Measurements from ENCODE around the gene NDOR1.
A peak's percentile ranks its signal among the peaks of the same experiment; 100 is the strongest.

NDOR1 gene

DNA sequence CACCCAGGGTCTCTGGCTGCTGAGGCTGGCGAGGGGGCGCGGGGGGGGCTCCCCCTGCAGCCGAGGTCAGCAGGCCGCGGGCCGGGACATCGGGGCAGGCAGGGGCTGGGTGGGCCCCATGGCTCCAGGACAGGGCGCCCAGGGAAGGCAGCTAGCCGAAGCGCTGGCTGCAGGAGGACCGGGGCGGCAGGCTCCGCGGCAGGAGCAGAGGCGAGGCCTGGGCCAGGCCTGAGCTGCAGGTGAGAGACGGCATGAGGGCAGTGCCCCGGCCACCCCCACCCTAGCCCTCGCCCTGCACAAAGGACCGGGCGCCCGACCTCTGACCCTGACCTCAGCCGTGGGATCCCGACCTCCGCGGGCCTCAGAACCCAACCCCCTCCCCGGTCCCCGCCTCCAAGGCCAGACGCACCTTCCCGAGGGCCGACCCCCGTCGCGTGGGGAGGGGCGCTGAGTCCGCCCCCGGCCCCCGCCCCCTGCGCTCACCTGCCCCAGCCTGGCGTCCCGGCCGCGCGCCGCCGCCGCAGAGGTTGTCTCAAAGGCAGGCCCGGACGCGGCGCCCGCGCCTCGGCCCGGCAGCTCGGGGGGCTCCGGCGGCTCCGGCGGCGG, 16.1 kb downstream of the NDOR1 start:
- DNase-seq = no peak

DNA sequence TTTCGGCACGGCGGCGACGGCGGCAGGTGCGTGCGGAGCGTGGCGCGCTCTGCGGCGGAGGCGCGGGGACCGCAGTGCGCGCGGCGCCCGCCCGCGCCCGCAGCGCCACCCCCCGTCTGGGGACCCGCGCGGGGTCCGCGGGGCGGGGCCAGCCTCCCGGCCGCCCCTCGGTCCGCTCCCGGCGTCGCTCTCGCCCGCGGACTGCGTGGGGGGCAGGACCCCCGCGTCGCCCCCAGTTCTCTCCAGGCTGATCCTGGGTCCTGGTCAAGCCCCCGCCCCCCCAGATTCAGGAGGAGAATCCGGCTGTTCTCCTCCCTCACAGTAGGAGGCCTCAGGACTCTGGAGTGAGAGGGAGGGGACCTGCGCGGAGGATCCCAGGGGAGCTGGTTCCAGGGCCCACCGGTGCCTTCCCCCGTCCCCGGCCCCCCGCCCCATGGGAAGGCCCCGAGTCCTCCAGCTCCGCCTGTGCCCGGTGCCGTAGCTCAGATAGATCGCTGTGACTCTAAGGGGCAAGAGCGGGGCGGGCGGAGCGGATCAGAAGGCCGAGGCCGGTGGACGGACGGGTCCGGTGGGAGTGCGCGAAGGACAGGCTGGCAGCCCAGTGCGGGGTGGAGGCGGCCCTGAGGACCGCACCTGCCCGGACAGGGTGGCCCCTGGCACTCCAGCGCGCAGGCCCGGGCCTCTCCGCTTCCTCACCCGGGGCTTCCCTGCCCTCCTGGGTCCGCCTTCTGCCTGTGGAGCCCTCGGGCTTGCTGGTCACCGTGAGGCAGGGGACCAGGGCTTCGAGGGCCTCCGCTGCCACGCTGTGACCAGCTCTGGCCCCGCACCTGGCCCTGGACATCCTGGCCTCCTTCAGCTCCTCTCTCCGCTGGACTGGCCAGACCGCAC, 16.9 kb downstream of the NDOR1 start, which contains the start of gene RNF208:
TSS of gene RNF208 (minus strand) at position 51 of the 888 bp plus-strand sequence. CDS start 1,028 bp downstream, outside the sequence.
- no peak for DNase-seq

DNA sequence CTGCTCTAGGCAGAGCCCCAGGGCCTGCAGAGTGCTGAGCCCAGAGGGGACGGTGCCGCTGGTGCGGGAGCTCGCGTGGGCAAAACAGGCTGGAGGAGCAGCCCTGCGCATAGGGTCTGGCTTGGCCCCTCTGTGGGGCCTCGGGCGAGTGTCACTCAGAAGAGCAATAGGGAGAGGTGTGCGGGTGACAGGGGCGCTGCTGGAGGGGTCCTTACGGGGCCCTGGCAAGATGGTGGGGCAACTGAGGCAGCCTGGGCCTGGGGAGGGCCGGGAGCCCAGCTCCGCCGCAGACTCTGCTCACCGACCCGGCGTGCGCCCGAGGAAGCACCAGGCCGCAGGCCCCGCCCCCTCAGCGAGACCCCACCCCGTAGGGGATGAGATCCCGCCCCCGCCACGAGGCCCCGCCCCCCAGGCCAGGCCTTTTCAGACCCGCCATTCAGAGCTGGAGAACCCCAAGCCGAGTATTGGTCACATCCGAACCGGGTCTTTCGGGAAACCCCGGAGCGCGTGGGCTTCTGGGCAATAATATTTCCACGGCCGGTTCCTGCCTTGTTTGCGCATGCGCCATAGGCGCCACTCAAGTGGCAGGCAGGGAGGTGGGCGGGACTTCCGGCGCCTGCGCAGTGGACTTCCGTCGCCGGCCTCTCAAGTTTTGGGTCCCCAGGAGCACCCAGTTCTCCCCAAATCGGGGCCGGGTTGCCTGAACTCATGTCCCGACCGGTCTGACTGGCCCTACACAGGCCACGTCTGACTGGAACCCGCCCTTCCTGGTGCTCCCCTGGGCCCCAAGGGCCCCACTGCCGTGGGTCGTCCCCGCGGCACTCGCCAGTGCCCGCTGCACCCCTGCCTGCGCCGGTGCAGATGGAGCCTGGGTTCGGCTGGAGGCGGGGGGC, 17.8 kb downstream of the NDOR1 start:
- DNase-seq = peak; percentile 97

DNA sequence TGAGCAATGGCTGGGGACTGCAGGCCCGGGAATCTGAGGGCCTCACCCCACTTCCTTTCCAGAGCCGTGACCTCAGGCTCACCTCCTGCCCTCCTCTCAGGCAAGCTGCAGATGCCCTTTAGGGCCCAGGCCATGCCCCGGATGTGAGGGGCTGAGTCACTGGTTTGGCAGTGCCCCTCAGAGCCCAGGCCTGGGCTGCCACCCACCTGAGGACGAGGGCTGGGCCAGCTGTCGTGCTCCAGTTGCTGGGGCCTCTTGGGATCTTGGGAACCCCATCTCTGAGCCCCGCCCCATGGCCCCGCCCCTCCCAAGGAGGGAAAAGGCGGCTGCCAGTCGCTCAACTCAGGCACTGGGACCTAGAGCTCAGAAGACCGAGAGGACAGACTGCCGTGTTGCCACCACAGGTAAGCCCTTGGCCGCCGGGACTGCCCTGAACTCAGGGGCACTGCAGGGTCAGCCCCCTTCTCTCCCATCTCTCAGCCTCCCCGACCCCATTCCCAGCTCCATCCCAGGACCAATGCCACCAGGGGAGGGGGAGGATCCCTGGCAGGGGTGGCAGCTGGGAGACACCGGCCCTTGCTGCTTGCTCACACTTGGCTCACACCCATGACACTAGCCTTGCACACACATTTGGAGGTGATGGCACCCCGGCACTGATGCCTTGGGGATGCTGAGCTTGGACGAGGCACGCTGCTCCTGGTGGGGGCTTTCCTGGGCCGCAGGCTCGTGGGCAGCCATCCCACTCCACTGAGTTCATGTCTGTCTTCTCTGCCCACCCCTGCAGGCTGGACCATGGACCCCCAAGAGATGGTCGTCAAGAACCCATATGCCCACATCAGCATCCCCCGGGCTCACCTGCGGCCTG, 19.6 kb downstream of the NDOR1 start, which contains the start of gene CYSRT1:
TSS of gene CYSRT1 (plus strand) at position 345 of the 865 bp plus-strand sequence. CDS start at position 793, 448 bp downstream.
- no peak for DNase-seq

DNA sequence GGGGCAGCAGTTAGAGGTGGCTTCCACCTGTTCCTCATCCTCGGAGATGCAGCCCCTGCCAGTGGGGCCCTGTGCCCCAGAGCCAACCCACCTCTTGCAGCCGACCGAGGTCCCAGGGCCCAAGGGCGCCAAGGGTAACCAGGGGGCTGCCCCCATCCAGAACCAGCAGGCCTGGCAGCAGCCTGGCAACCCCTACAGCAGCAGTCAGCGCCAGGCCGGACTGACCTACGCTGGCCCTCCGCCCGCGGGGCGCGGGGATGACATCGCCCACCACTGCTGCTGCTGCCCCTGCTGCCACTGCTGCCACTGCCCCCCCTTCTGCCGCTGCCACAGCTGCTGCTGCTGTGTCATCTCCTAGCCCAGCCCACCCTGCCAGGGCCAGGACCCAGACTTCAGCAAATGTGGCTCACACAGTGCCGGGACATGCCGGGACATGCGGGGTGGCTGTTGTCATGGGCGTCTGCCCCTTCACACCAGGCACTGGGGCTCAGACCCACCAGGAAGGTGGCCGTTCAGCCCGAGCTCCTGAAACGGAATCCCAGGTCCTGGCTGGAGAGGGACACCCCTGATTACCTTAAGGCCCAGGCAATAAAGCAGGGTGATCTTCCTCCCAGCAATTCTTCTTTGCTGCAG, 20.3 kb downstream of the NDOR1 start:
- no peak for DNase-seq

DNA sequence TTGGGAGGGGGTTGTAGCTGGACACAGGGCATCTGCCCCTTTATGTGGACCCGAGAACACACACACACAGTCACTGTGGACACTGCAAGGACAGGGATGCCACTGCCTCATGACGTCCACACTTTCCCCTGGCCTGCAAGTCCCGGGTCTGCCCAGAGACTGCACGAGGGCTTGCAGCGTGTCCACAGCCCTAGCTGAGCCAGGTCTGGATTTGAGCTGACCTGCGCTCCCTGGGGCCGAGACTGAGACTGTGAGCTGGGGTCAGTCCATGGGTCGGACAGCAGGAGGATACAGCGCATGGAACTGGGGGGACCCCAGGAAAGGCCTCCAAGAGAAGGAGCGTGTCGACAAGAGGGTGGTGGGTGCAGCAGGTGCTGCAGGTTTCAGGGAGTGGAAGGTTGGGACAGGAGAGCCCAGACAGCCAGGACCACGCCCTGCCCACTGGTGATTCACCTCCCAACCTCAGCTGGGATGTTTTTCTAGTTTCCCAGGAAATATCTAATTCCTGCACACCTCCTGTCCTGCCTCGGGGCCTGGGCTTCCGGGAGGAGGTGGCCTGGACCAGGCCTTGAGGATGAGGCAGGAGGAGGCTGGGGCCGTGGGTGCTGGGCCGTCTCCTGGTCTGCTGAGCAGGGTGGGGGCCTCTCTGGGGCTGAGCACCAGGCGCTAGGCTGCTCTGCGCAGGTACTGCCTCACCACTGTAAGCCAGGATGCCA, 21.0 kb downstream of the NDOR1 start:
- no peak for DNase-seq

DNA sequence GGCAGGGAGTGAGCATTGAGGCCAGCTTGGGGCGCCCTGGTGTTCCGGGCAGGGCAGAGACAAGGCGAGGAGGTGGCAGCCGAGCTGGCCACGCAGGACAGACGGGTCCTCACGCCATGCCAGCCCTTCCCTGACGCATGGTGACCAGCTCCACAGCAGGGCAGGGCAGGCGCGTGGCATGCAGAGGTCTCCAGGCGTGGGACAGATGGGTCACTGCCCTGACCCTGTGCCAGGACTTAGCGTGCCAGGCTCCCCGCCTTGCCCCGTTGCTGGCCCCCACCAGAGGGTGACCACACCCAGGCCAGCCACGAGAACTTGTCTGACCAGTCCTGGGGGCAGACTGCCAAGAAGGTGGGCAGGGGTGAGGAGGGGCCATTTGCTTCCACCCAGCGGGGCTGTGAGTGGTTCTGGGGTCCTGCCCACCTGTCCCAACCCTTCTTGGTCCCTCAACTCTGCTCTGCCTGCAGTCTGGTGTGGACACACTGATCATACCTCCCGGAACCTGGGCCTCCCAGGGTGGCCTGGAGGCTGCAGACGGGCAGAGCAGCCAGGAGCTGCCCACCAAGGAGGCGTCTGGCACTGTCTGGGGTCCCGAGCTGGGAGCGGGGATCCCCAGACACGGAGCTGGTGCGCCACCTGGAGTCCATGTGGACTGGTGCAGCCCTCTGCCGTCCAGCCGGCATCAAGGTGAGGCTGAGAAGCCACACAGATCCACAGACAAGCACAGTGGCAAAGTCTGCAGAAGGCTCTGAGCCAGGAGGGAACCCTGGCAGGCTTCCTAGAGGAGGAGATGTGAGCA, 21.8 kb downstream of the NDOR1 start, which contains the start of gene RNF224:
TSS of gene RNF224 (plus strand) at position 449 of the 799 bp plus-strand sequence. CDS start 834 bp downstream, outside the sequence.
- DNase-seq = peak; percentile 60

DNA sequence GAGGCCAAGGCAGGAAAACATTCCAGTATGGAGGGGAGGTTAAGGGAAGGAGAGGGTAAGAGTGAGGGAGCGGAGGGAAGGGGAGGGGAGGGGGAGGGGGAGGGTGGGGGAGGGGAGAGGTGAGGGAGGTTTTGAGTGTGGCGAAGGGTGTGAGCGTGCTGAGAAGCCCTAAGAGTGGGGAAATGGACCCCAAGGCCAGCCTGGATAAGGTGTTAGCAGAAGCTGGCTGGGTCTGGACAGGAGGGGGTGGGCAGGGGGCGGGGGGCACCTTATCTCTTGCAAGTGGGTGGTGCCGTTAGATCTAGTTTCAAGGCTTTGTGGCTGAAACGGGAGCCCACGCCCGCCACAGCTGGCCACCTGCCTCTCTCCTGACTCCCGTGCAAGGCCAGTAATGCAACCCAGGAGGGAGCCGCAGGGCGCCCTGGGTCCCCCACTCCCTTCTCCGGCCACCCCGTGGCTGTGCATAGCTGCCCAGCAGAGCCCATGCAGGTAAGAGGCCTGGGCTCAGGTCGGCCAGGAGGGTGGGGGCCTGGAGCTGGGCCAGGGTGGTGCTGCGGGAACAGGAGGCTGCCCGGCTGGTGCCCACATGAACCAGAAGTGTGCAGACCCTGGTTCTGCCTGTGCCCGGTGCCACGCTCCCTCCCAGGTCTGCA, 22.5 kb downstream of the NDOR1 start:
- no peak for DNase-seq

DNA sequence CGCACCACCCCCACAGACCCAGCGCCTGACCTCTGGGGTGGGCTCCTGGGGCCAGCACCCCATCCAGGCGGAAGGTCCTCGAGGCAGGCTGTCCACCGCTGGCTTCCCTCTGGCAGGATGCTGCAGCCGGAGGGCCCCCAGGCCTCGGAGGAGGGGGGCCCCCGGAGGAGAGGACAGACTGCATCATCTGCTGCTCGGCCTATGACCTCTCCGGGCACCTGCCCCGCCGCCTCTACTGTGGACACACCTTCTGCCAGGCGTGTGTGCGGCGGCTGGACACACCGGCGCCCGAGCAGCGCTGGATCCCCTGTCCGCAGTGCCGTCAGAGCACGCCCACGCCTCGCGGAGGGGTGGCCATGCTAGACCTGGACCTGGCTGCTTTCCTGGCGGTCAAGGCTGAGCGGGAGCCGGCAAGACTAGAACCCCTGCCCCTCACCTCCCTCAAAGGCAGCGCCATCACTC, 23.0 kb downstream of the NDOR1 start:
- DNase-seq = no peak

DNA sequence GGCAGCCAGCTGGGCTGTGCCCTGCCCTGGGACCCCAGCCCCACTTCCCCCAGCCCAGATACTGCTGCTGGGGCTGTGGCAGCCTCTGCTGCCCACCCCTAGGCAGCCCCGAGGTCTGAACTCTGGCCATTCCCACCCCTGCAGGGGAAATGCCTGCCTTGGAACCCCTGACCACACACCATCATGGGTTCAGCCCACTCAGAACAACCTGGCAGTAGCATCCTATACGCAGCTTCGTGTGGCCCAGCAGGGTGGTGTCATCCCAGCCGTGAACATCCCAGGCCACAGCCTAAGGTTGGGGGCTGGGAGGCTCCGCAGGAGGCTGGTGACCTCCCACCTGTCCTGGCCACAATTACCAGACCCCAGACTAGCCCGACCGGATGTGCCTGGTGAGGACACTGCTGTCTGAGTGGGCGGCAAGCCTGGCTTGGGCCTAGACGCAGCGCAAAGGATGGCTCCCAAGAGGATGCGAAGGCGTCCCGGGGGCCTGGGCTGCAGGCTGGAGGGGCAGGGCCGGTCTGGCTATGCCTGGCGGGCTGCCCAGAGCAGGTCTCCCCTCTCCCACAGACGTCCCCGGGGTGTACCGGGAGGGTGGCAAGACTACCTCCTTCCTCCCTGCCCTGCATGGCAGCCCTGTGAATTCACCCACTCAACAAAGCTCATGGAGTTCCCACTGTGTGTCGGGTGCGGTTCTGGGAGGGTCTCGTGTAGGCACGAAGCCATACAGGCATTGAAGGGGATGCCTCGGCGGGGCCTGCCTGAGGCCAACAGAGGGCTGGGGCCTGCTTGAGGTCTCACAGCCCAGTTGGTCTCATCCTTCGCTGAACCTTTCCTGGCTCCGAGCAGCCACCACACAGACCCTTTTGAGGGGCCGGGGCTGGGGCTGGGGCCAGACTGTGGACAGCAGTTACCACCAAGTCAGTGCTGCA, 23.7 kb downstream of the NDOR1 start:
- no peak for DNase-seq

DNA sequence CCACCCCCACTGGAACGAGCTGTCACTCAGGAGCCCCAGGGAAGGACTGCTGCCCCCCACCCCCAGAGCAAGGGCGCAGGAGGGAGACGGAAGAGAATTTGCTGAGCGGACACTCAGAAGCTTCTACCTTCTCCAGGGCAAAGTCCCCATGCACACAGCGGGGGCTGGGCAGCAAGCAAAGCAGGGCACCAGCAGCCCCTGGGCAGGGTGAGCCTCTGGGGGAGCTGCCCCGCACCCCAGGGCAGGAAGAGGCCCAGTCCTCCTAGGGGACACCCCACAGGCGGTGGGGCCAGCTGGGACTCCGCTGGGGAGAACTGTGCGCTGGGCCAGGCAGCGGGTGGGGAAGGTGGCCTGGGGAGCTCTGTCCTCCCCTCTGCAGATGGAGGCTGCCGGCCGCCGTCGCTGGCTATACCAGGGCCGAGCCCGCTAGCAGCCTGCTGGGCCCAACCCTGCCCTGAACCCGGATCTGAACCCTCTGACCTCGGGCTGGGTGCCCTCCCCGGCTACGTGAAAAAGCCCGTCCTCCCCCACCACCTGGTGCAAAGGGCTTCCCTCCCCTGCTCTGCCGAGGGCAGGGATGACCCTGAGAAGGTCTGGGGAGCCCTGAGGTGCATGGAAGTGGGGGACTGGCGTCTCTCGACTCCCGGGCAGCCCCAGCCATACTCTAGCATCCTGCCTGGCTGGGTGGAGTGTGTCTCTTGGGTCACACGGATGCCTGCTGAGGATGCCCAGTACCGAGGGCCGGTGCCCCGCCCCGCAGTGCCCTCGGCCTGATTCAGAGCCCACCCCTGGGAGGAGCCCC, 24.6 kb downstream of the NDOR1 start:
- no peak for DNase-seq

DNA sequence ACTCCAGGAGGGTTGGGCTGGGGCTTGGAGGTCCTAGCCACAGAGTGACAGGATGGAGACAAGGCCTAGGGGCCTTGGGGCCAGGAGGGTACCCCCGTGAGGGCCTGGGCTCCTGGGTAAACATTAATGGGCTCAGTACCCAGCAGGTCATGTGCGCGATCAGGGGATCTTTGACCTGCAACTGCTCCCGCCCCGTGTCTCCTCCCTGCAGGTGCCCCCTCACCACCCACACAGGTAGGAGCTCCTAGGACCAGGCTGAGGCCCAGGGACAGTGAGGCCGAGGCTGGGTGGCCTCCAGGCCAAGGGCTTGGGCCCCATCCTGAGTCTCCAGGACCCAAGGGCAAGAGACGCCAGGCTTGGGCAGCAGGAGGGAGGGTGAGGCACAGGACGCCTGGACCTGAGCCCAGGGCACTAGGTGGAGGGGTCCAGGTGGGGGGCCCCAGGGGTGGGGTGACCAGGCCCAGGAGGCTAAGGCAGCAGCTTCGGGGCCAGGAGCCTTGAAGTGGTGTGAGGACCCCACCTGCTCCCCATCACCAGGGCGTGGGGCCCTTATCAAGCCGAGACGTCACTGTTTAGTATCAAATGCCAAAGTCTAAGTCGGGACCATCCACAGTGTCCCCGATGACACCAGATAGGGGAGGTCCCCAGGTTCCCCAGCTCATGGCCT, 25.3 kb downstream of the NDOR1 start, which contains the start of gene SLC34A3:
TSS of gene SLC34A3 (plus strand) at position 197 of the 667 bp plus-strand sequence. CDS start 802 bp downstream, outside the sequence.
- DNase-seq = no peak

DNA sequence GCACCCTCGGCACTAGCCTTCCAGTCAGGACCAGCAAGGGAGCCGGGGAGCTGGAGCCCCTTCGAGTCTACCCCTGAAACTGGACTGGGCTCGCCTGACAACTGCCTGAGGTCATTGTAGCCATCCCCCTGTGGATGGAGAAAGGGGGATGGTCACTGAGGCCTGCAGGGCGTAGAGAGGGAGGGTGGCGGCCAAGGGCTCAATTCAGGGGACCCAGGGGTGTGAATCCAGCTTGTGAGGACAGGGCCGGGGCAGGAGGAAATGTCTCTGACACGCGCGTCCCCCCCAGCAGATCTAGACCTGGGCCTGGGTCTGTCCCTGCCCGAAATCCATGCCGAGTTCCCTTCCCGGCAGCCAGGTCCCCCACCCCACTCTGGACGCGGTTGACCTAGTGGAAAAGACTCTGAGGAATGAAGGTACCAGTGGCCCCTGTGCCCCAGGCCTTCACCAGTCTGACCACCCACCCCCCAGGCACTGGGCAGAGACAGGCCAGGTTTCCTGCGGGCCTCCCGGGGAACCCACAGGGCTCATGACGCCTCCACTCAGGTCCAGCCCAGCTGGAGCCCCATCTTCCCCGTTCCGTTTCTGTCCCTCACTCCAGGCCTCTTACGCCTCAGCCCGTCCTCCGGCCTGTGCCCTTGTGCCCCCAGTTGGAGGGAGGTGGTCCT, 26.0 kb downstream of the NDOR1 start:
- DNase-seq = no peak

DNA sequence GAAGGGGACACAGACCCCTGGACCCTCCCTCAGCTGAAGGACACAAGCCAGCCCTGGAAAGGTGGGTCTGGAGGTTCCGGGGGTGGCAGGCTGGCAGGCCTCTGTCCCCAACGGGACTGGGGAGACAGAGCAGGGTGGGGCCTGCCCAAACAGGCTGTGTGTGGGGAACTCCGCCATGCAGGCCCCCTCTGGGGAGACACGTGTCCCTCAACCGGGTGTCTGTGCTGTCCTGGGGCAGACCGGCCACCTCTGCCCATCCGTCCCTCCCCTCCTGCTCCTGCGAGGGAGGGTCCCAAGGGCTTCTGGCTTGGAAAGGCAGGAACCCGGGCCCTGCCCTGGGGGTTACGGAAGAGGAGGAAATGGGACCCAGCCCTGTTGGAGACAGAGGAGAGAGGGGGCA, 26.6 kb downstream of the NDOR1 start:
- DNase-seq = no peak

DNA sequence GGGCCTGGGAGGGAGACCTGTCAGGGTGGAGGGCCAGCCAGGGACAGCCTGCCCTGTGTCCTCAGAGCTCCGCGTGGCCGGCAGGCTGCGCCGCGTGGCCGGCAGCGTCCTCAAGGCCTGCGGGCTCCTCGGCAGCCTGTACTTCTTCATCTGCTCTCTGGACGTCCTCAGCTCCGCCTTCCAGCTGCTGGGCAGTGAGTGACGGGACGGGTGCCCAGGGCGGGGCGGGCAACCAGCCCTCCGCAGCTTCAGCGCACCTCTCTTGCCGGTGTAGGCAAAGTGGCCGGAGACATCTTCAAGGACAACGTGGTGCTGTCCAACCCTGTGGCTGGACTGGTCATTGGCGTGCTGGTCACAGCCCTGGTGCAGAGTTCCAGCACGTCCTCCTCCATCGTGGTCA, 27.0 kb downstream of the NDOR1 start:
- no peak for DNase-seq
